ENCODE data around the gene CACNA2D1.
A peak's percentile ranks its signal among the peaks of the same experiment; 100 is the strongest.
"Not testable (repeated sequence)": the region's sequence is repeated elsewhere in the genome, so short reads cannot be mapped to it uniquely, and the experiment has no call there.

CACNA2D1 gene

DNA sequence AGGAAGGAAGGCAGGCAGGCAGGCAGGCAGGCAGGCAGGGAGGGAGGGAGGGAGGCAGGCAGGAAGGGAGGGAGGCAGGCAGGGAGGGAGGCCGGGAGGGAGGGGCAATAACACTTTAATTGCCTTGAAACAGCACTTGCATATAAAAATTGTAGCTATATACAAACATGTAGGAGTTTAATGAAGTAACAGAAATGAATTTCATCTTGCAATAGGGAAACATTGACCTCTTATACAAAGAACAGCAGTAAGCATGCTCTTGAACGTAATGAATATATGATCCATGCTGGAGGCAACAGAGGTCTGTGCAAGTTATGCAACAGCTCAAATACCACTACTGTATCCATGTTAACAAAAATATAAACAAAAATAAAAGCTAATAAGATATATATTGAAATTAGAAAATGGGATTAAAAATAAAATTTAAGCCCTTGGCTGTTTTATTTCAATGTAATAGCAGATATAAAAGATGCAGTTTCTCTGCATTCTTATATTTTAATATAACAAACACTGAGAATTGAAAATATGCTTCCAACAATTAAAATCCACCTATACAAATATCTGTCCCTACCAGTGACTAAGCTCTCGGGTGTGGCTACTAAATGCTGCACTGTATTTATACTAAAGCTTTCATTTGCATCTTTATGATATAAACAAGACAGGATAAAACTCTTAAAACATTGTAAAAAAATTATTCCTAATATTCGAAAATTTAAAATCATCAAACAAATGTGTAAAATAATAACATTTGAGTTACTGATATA, 50.3 kb downstream of the CACNA2D1 start:
- DNase-seq (ENCODE audit: low spot score) = no peak

DNA sequence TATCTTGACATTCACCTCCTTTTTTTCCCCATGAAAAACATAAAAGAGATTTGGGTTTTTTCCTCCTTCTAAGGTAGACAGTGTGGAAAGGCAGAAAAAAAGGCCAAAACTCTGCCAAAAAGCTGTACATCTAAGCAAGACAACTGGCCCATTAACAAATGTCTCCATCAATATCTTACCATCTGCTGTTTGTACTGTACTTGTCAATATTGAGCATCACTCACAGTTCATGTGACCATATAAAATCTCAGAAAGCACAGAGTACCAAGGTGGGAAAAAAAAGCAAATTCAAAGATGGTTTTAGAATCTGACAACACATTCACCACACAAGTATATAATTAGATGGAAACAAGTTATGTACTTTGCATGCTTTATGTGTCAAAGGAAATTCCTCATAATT, 52.6 kb downstream of the CACNA2D1 start:
- DNase-seq (ENCODE audit: low spot score) = no peak

DNA sequence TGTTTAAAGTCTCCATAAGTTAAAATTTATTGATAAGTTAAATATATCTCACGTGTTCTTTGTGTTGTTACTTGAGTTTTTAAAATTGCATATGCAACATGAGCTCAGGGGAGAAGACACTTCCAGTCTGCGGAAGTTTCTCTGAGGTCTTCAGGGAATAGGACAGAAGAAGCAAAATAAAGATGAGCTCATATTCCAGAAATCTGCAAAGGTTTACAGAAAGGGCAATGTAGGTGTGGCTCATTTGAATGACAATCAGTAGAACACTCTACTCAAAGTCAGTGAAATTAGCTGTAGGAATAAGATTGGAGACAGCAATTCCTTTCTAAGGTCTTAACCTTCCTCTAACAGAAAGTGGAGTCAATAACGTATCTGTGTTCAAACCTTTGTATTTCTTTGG, 53.7 kb downstream of the CACNA2D1 start:
- no peak for DNase-seq (ENCODE audit: low spot score)

- peak; percentile 17 for DNase-seq (ENCODE audit: low spot score)
These were observed 55.4 kb downstream of the CACNA2D1 start for GRCh38 chr7:82388138-82388537.

DNA sequence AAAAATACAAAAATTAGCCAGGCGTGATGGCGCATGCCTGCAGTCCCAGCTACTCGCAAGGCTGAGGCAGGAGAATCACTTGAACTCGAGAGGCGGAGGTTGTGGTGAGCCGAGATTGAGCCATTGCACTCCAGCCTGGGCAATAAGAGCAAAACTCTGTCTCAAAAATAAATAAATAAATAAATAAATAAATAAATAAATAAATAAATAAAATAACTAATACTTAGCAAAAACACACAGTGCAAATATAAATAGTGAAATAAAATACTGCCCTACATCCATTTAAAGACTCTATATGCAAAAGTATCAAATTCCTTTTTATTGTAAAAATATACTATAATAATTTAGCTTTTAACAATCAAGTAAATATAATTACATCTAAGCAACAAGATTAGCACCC, 57.0 kb downstream of the CACNA2D1 start:
- not testable (repeated sequence) for DNase-seq (ENCODE audit: low spot score)

DNA sequence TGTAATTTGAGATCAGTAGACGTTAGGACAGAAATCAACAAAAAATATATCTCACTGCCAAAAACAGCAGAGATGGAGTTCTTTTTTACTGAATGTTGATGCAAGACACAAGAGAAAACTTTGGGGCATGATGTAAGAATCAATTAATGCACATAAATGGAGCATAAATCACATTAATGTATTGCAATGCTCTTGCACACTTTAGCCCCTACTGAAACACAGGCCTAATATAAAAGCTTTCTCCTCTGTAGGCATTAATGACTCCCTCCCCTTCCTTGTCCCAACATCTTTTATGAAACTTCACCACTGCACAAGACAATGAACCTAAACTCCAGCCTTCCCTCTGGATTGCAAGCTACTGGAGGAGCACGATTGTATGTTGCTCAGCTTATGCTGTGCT, 58.8 kb downstream of the CACNA2D1 start:
- no peak for DNase-seq (ENCODE audit: low spot score)

- no peak for DNase-seq (ENCODE audit: low spot score)
These were observed 59.5 kb downstream of the CACNA2D1 start for GRCh38 chr7:82384051-82384464.

DNA sequence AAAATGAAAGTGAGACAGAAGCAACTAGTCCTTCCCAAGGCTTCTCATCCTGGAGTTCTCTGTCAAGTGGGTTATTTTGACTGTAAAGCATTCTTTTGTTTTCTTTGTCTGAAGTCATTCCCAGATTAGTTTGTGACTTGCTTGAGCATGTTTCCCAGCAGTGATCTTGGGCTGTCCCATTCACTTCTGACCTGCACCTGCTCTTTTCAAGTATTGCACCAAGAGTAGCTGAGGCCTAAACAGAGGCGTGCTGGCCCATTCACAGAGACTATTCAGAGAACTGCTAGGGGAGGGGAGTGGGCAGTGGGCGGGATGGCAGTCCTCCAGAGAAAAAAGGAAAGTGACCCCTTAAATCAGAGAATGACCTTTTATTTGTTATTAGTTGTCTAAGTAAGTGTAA, 61.3 kb downstream of the CACNA2D1 start:
- DNase-seq (ENCODE audit: low spot score) = no peak

- DNase-seq (ENCODE audit: low spot score) = no peak
These were observed 66.8 kb downstream of the CACNA2D1 start for GRCh38 chr7:82376739-82377138.

- DNase-seq (ENCODE audit: low spot score) = no peak
These were observed 67.9 kb downstream of the CACNA2D1 start for GRCh38 chr7:82375713-82376112.

- no peak for DNase-seq (ENCODE audit: low spot score)
These were observed 68.4 kb downstream of the CACNA2D1 start for GRCh38 chr7:82375129-82375528.

DNA sequence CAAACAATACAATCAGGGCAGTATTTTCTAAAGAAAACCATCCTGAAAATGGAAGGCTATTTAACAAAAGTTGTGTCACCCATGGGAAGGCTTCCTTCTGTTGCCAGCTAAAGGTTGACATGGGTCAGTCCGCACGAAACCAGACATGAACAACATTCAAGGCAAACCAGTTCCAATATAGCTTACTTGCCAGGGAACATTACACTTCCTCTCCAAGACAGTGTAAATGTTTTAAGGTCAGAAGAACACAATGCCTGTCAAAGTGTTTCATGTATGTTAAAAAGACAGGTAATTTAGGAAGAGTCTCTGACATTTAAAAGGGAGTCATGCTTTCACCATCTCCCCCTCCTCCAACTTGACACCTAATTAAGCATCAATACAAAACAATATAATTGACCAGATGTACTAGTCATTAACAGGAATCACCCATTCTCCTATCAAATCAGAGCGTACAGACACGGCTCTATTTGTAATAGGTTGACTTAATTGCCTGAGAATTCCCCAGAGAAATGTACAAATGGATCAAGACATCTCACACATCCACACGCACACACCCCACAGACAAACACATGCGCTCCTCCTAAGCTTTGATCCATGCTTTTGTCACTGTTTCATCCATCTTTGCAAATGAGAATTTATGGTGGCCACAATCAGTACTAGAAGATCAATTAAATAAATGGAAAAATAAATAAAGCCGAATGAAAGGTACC, 69.5 kb downstream of the CACNA2D1 start:
- DNase-seq (ENCODE audit: low spot score) = no peak

GRCh38 chr7:82364671-82365070, 78.9 kb downstream of the CACNA2D1 start:
- DNase-seq (ENCODE audit: low spot score) = no peak

GRCh38 chr7:82364048-82364447, 79.5 kb downstream of the CACNA2D1 start:
- DNase-seq (ENCODE audit: low spot score) = no peak

GRCh38 chr7:82362129-82362706, 81.4 kb downstream of the CACNA2D1 start:
- DNase-seq (ENCODE audit: low spot score) = no peak

DNA sequence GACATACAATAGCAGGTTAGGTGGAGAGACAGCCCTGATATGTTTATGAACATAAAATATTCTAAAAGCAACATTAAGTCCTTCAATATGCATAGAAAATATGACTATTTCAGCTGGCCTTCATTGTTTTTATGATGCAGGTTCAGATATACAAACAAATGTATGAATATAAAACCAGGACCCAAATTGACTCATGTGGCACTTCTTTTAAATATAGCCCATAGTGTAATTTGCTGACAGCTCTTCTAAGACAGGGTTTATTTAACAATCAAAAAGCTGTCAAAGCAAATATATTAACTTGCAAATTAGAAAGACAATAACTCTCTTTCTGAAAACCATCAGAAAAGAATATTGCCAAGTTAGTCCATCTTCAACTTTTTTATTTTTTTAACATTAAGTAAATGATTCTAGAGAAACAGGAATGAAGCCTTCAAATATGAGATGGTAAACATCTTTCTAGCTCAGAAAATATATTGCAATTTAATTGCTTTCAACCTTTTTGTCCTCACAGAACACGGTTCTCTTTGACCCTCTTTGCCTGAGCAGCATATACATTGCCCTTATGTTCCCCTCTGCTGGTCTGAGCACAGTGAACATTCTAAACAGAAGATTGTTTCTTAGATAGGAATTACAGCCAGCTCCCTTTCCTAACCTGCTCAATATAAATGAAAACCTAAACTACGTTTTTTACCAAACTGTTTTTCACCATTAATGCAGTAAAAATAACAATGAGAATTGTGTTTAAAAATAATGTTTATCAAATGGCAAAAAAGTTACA, 82.8 kb downstream of the CACNA2D1 start:
- DNase-seq (ENCODE audit: low spot score) = no peak

GRCh38 chr7:82359426-82359825, 84.2 kb downstream of the CACNA2D1 start:
- DNase-seq (ENCODE audit: low spot score) = no peak

- DNase-seq (ENCODE audit: low spot score) = no peak
These were observed 84.7 kb downstream of the CACNA2D1 start for GRCh38 chr7:82358923-82359322.

DNA sequence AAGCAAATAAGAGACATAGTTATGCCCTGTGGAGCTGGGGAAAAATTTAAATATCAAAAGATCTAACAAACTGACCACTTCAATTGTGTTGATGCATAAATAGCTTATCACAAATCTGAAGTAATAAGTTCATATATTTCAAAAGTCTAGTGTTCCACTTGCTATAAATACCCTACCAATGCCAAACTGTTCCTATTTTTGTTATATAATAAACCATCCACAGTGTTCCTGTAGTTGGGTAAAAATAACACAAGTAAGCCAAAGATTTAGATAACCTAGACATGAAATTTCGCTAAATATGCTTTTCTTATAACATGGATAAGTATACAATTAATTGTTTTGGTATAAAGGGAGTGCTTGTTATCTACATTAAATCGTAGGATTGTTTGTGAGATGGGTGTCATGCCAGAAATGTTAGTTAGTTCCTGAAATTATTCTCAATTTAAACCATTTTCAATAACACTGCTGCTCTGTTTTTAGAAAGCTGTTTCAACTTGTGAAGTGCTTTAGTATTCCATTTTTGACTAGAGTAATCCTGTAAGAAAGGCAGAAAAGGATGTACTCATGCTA, 85.5 kb downstream of the CACNA2D1 start:
- DNase-seq (ENCODE audit: low spot score) = no peak

GRCh38 chr7:82348251-82348650, 95.3 kb downstream of the CACNA2D1 start:
- DNase-seq (ENCODE audit: low spot score) = no peak

DNA sequence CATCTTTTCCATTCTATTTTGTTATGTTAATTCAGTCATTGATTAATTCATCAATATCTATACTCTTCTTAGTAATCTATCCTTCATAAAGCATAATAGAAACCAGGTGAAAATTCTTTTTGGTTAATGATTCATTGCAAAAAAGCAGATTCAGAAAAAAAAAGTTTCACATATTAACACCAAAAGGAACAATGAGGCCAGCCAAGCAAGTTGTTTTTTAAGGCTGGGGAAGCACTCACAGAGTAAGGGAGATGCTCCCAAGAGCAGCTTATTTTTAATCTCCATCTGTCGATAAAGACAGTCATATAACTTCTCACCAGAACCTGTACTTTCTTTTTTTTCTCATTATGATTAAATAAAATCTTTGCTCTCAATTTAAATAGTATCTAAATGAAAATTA, 95.8 kb downstream of the CACNA2D1 start:
- DNase-seq (ENCODE audit: low spot score) = no peak

GRCh38 chr7:82345886-82346285, 97.7 kb downstream of the CACNA2D1 start:
- no peak for DNase-seq (ENCODE audit: low spot score)

All from SK-N-DZ (cell line).